ENCODE measurements around the gene REEP6.
A peak's percentile ranks its signal among the peaks of the same experiment; 100 is the strongest.
"Not testable (repeated sequence)": the region's sequence is repeated elsewhere in the genome, so short reads cannot be mapped to it uniquely, and the experiment has no call there.

Gene REEP6

DNA sequence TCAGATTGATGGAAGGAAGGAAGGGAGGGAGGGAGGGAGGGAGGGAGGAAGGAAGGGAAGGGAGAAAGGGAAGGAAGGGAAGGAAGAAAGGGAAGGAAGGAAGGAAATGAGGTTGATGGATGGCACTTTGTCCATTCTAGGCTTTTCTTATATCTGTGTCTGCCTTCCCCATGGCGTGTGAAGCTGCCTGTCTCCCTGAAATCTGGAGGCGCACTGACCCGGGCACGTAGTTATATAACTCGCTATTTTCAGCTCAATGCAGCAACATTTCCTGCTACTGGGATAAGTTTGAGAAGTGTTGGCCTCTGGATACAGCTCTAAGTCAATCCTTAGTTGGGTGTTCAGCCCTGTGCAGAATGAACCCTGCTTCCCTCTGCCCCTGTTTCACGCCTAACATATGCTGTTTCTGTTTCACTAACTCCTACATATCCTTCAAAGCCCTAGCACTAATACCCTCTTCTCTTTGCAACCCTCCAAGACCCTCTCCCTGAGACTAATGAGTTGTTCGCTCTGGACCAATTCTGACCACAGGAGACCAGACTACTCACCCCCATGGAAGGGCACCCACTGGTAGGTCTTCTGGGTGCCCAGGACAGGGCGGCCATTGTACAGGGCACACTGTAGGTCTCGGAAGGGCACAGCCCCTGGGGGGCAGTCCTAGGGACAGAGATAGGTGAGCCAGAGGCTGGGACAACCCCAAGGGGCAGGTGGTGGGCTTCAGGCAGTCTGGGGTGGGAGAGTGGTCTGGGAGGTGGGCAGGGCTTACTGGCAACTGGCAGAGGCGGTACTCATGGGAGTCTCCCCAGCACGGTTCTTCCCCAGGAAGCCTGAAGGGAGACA lies 18.8 kb downstream of the REEP6 start:
- DNase-seq = no peak

DNA sequence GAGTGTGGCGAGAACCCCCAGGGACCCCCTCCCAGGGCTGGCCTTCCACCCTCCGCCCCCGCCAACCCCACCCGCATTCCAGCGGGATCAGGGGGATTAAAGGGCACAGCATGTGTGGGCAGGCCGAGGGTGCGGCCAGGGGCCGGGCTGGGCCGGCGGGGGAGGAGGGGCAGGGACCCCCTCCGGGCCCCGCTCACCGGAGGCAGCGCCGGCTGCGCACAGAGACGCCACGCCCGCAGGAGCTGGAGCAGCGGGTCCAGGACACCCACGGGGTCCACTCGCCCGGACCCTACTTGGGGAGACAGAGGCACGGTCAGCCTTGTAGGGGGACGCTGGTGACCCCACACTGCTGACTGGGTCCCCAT lies 19.4 kb downstream of the REEP6 start:
- DNase-seq = no peak

DNA sequence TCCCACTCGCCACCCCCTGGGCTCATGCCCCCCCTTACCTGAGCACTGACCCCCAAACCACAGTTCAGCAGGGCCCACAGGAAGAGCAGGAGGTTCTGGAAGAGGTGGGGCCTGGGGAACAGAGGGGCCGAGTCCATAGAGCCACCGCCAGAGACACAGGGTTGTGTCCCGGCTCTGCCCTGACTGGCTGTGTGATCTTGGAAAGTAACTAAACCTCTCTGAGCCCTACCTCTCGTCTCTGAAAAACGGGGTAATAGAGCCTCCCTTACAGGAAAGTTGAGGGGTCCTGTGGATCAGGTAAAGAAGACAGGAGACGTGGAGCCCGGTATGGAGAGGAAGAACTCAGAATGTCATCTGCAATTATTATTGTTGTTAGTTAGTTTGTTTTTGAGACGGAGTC lies 19.8 kb downstream of the REEP6 start:
- no peak for DNase-seq

DNA sequence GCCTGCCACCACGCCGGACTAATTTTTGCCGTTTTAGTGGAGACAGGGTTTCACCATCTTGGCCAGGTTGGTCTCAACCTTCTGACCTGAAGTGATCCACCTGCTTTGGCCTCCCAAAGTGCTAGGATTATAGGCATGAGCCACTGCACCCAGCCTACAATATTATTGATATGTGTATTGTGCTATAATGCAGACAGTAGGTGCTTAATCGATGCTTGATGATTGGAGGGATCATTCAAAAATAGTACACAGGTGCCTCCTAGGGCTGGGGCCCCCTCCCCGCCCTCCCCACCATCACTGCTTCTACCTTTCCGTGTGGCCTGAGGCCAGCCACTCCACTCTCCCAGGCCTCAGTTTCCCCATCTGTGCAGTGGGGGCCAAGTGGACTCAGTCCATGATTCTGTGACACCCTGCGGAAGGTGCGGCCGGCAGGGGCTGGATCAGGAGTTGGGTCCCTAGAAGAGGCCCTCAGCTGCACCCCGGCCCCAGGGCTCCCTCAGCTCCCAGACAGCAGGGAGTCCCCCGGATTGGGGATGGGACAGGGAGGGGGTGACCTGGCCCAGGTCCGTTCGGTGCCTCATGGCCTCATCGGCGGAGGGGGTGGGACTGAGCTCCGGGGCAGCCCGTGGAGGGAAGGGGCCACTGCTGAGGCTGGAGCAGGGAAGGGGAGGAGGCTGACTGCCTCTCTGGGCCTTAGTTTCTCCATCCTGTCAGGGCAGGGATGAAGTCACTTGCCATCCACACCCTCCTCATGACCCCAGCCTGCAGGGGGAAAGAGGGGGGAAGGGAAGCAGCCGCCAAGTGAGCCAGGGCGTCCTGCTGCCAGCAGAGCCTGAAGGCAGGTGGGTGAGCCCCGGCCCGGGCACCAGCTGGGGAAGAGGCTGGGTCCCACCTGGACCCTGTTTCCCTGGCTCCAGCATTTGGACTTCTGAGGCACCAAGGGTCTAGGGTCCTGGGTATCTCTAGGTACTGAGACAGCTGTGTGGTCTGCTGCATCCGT lies 20.6 kb downstream of the REEP6 start:
- DNase-seq = no peak

DNA sequence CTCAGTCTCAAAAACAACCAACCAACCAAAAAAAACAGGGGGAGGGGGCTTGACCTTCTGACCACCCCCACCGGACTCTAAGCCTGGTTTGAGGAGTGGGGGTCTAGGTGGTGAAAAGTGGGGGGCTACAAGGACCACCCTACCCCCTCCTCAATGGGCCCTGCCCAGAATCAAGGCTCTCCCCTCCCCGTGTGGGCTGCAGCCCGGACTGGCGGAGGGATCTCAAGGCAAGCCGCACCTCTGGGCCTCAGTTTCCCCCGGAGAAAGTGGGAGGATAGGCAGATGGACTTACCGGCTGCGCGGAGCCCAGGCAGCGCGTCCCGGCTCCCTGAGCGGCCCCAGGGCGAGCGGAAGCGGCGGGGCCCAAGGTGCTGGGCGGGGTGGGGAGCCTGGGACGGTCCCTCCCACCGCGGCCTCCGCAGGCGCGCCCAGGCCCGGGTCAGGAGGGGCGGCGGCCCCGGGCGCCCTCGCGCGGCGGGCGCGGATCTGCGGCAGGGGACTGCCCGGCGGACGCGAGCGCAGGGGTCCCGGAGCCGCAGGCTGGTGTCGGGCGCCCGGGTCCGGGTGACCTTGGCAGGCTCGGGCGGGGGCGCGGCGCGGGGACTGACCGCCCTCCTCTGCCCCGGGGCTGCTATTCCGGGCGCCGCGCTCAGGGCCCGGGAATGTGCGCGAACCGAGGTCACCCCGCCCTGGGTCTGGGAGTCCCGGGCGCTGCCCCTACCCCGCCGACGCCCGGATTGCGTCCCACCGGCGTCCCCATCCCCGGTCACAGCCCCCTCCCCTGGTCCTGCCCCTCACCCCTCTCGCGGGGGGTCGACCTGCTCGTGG lies 21.9 kb downstream of the REEP6 start, which contains the start of gene ADAMTSL5:
ADAMTSL5 (minus strand) TSS at position 349 of the 828 bp plus-strand sequence. CDS start 2,076 bp downstream, outside the sequence.
- DNase-seq = peak; percentile 70

DNA sequence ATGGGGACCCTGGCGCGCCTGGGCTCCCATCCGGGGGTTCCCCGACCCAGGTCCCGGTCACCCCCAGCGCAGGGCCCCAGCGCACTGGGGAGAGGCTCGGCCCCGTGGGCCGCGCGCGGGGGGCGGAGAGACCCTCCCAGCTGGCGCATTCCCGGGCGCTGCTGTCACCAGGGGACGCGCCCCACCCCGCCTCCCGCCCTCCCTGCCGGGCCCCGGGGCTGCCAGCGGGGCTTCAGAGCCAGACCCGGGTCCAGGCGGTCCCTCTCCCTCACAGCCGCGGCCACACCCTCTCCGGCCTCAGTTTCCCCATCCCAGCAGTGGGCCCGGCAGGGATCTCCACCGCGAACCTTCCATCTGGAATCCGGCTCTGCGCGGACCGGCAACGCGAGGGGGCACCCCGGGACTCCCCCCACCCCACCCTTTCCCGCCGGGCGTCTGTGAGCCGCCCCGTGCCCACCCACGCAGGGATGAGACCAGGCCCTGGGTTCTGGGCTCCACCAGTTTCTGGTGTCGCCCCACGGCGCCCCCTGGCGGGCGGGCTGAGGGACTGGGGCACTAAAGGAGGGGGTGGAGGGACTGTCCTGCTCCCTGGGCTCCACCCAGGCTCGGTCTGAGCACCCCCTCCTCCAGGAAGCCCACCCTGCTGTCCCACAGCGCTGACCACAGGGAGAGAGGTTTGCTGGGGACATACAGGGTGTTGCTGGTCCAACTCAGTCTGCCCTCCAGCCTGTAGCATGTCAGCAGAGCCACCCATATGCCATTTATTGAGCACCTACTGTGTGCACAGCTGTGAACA lies 22.7 kb downstream of the REEP6 start:
- peak; percentile 63 for DNase-seq

DNA sequence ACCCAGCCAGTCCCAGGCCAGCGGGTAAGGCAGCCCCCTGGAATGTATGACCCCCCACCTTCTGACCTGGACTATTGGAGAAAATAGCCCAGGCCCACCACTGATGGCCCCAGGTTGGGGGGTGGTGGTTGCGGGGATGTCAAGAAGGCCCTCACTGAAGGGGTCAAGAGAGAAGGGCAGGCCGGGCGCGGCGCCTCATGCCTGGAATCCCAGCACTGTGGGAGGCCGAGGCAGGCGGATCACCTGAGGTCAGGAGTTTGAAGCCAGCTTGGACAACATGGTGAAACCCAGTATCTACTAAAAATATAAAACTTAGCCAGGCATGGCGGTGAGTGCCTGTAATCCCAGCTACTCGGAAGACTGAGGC lies 23.3 kb downstream of the REEP6 start:
- DNase-seq = no peak

DNA sequence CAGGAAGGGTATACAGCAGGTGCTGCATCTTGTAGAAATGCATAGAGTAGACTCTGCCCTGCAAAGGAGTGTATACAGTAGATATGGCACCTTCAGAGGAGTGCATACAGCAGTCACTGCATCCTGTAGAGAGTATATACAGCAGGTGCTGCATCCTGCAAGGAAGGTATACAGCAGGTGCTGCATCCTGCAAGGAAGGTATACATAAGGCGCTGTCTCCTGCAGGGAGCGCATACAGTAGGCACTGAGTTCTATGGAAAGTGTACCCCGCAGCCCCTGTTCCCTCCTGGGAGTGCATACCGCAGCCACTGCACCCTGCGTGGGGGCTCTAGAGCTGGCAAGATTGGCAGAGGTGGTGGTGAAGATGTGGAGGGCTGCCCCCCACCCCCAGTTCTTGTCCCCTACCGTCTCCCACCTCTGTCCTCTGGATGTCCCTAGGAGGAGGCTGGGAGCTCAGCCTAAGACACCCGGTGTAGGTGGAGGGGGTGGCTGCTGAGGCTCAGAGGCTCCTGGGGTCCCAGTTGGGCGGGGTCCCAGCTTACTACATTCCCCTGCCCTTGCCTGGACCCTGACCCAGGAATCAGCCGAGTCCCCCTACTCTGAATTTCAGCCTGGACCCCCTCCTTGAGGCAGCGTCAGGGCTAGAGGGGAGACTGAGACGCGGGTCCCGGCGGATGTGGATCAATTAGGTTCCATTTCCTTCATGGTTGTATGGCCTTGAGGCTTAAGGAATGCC lies 24.2 kb downstream of the REEP6 start:
- DNase-seq = no peak

DNA sequence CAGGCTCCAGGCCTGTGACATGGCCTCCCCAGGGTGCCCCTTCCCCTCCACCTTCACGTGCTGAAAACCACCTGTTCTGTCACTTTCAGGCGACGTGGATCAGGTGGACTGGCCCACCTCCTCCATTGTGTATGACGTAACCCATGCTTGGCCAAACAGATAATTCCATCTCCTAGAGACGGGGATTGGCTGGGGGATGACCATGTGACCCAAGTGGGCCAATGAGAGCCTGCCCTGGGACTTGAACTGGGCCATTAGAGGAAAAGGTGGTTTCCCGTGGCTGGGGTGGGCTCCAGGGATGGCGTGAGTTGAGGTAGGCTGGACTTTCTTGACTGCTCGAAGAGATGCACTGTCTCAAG lies 25.4 kb downstream of the REEP6 start:
- DNase-seq = no peak

DNA sequence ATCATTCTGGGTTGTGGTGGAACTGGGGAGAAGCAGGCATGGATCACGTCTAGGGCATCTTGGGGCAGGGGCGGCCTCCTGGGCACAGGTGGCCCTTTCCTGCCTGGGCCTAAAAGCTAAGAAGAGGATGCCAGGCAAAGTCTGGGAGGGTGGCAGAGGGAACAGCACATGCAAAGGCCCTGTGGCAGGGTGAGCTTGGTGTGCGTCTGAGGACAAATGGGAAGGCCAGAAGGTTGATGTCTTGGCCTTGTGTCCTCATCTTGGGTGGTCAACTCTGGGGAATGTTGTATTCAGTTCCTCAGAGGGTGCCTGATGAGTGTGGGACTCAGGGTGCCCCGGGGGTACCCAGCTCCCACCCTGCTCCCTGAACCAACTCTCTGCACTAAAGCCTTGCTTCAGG lies 27.5 kb downstream of the REEP6 start:
- DNase-seq = no peak

DNA sequence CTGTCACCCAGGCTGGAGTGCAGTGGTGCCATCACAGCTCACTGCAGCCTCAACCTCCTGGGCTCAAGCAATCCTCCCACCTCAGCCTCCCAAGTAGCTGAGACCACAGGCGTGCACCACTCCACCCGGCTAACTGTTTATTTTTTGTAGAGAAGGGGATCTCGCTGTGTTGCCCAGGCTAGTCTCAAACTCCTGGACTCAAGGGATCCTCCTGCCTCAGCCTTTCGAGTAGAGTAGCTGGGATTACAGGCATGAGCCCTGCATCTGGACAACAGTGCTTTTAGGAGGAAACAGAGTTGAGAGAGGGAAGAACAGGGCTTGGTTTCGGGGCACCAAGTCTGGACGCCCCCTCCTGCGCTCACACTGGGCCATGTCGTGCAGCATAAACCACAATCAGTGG lies 28.8 kb downstream of the REEP6 start:
- DNase-seq = not testable (repeated sequence)

DNA sequence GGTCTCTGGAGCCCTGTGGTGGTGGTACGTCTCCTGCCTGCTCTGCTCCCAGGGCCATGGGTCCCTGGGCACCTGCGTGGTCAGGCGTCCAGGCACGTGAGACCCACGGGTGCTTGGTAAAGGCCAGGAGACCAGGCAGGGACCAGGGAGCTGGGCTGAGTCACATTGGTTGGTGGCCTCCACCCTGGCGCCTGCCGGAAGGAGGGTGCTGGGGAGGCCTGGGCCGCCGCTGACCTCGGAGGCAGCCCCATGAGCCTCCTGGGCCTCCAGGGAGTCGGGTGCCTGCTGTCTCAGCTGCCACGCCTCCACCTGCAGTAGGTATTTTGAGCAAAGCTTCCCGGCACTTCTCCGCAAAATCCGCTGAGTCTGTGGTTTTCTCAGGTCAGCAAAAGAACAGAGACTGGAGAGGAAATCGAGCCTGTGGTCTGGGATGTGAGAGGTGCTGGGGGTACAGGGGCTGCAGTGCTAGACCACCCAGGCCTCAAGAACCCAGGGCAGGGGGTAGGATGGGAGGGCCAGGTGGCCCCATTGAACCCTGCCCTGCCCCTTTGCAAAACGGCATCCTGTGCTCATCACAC lies 29.3 kb downstream of the REEP6 start:
- DNase-seq = no peak

DNA sequence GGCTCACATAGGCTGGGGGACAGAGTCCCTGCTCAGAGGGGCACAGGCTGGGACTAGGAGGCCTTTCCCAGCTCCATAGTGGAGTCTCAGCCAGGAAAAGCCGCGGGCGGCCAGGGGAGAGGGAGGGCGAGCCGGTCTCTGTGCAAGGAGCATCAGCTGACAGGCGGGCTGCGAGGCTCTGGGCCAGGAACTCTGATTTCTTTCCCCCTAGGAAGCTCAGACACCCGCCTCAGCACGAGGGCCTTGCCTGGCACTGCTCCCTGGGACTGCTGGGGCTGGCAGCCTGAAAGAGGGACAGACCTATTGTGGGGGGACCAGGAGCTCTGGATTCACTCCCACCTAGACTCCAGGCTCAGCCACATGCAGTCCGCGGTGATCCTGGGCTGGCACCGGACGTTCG lies 30.7 kb downstream of the REEP6 start:
- DNase-seq = no peak

DNA sequence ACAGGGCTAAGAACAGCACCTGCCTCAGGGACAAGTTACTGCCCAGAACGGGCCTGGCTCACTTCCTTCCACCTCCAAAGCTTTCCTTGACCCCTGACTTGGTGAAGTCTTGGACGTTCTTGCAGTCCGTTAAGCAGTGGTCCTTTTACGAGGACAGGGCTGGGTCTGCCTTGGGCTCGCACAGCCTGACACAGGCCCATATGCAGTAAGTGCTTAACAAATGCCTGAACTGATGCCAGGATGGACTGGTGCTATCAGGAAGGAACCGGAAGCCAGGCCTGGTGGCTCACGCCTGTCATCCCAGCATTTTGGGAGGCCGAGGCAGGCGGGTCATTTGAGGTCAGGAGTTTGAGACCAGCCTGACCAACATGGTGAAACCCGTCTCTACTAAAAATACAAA lies 31.1 kb downstream of the REEP6 start:
- DNase-seq = no peak

DNA sequence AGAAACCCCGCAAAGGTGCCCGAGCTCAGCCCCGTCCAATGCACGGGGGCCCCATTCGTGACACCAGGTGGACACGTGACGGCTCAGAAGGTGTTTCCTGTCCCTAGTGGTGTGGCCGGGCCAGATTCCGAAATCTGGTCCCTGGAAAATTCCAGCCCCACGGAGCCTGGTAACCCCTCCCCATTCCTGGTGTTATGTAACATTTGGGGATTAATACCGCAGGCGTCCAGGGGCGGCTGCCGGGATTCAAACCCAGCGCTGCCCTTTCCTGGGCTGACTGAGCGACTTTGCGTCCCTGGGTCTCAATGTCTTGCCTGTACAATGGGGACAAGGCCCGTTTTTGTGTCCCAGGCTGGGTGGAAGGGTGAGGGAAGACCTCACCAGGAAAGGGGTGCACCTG lies 31.9 kb downstream of the REEP6 start:
- DNase-seq = no peak

DNA sequence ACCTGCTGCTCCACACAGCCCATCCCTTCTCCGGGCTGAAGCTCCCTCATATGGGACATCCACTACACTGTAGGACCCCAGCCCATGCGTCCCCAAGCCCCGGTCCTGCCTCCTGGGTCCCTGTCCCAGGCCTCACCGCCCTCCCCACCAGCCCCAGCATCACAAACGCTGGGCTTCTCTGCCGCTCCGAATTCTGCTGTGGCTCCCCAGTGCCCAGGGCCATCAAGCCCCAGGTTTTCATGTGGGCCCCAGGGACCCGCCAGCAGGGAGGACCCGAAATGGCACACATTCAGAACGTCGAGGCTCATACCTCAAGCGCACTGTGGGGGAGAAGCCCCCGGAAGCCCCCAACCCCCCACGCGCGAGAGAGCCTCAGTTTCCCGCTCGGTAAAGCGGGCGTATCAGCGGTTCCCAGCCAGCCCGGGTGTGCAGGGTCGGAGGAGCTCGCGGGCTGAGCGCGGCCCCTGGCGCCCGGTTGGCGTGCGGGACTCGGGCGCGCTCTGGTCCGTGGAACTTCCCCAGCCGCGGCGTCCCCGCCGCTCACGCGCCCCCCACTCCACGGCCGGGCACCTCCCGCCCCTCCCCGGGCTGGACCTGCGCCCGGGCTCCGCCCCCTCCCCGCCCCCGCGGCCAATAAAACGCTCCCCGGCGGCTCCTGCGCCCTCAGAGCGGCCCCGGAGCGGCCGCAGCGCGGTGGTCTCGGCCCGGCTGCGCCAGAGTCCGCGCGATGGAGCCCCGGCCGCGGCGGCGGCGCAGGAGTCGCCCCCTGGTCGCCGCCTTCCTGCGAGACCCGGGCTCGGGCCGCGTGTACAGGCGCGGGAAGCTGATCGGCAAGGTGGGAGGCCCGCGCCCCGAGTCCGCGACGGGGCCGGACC lies 32.7 kb downstream of the REEP6 start, which contains the start of gene PLK5:
PLK5 (plus strand) TSS at position 666 of the 875 bp plus-strand sequence. CDS start 2,920 bp downstream, outside the sequence.
- no peak for DNase-seq

DNA sequence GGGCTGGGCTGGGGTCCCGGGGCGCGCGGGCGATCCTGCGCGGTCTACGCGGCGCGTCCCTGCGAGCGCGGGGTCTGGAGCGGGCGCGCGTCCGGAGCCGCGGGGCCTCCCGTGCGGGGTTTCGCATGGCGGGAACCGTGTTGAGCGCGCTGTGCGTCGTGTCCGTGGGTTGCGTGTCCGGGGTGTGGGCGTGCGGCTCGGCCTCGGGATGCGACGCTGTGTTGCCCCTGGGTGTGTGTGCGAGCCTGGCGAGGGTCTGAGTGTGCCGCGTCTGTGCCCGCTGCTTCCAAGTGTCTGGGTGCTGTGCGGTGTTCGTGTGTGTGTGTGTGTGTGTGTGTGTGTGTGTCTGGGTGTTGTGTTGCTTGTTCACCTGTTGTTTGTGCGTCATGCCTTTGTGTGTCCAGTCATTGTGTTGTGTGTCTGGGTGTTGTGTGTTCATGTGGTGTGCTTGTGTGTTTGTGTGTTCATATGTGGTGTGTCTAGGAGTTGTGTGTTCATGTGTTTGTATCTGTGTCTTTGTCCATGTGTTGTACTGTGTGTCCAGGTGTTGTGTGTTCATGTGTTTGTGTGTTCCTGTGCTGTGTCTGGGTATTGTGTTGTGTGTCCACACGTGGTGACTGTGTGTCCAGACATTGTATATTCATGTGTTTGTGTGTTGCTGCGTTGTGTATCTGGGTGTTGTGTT lies 33.4 kb downstream of the REEP6 start:
- DNase-seq = no peak

DNA sequence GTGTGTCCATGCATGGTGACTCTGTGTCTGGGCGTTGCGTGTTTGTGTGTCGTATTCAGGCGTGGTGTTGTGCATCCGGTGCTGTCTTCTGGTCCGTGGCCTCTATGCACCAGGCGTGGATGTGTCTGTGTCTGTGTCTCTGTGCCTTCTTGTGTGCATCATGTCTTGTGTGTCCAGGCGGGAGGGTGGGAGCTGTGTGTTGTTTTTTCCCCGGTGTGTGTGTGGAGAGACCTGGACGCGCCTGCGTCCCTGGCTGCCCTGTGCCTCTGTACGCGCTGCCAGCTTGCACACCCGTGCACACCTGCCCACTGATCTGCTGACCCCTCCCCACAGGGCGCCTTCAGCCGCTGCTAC lies 34.0 kb downstream of the REEP6 start:
- no peak for DNase-seq

DNA sequence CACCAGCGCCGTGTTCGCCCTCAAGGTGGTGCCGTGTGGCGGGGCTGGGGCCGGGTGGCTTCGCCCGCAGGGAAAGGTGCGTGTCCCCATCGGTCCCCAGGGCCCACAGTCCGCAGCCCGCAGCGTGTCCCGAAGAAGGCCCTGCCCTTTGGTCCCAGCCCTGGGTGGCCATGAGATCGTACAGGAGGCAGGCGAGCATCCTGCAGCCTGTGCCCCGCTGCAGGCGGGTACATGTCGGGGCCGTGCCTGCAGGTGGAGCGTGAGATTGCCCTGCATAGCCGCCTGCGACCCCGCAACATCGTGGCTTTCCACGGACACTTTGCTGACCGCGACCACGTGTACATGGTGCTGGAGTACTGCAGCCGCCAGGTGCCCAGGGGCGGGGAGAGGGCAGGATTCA lies 34.4 kb downstream of the REEP6 start:
- no peak for DNase-seq

Data from fibroblast of skin of right biceps (primary cell).